Measurements from ENCODE around the gene NDUFA8.

DNA sequence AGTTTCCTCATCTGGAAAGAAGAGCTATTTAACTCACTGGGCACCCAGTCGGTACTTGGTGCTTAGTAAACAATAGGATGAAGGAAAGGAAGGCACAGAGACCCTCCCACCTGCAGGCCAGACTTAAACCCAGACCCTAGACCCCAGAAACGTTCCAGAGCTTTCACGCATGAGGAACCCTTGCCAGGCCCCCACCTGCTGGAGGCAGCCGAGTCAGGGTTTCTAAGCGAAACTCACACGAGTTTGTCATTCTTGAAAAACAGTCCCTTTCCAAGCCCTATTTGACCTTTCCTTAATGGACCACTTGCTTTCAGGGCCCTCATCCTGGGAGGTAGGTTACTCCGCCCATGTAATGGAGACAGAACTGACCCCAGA is 30.6 kb downstream of the NDUFA8 start:
- TF ChIP-seq EZH2 (IDR thresholded peaks at IDR 0.05; ENCODE audit: insufficient read depth, poor library complexity, severe bottlenecking) (no peak), EZH2phosphoT487 (IDR thresholded peaks at IDR 0.05; ENCODE audit: insufficient read depth, low read depth) (no peak)

Measured in GM23248 (cell line).